Sigmoid colon (tissue), 4 donors: Measurements from ENCODE around the gene SMIM24.
A peak's percentile ranks its signal among the peaks of the same experiment; 100 is the strongest.

Experiments used
- EP300 ChIP-seq, 4 donors: sonication (generic); formaldehyde crosslinking; IDR thresholded peaks; one replicate each; pipeline ENCODE4 v1.6.1; 2017; ENCODE audit warnings: antibody characterized with exemption in 4 of 4
- POLR2A ChIP-seq, 2 donors: fragments of 450-650 bp; IDR thresholded peaks; one replicate each; pipeline ENCODE4 v1.6.1; 2016; ENCODE audit warnings: antibody characterized with exemption in 2 of 2, mild to moderate bottlenecking in 2 of 2, moderate library complexity in 2 of 2
- POLR2AphosphoS5 ChIP-seq, 4 donors: sonication (generic); formaldehyde crosslinking; IDR thresholded peaks; one replicate each; pipeline ENCODE4 v1.6.1; 2017; ENCODE audit warnings: antibody characterized with exemption in 4 of 4
- TF ChIP-seq, protein P1 (sequence below), 4 experiments: fragments of 450-650 bp in 3 of 4; fragments of 200-600 bp in 1 of 4; IDR thresholded peaks; one replicate each; pipeline ENCODE4 v1.5.1; 2016 to 2019; ENCODE audit warnings: antibody characterized with exemption in 4 of 4, mild to moderate bottlenecking in 3 of 4, moderate library complexity in 2 of 4

DNA sequence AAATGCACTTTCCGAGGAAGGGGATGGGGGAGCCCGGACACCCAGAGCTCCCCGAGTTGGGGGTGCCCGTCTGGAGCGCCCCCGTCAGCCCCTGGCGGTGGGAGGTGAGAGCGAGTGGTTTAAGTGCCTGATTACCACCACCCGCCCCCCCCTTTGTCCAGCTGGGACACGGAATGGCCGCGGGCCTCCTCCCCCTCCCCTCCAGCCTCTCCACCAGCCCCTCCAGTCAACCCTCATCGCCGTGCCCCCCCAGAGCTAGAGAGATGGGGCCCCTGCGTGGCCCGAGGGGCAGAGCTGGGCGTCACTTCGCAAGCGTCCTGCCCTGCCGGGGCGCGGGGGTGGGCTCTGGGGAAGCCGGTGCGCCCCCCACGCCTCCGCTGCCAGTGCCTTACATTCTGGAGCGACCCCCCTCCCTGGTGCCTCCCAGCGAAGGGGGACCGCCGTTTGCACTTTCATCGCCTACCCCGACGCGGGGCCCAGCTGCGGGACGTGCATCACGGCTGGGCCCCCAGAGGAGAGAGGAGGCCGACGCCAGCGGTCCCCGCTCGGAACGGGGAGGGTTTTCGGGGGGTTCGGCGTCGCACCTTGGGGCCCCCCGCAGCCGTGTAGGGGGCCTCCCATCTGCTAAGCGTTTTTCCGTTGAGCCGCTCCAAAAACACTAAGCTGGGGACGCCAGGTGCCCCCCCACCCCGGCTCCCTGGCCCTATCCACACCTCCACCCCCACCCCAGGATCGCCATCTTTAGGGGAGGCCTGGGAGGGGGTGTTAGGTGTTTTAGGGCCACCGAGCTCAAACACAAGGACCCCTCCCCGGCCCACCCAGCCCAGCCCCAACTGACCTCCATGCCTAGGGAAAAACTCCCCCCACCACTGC lies 16.4 kb downstream of the SMIM24 start:
- TF ChIP-seq, protein P1, sequence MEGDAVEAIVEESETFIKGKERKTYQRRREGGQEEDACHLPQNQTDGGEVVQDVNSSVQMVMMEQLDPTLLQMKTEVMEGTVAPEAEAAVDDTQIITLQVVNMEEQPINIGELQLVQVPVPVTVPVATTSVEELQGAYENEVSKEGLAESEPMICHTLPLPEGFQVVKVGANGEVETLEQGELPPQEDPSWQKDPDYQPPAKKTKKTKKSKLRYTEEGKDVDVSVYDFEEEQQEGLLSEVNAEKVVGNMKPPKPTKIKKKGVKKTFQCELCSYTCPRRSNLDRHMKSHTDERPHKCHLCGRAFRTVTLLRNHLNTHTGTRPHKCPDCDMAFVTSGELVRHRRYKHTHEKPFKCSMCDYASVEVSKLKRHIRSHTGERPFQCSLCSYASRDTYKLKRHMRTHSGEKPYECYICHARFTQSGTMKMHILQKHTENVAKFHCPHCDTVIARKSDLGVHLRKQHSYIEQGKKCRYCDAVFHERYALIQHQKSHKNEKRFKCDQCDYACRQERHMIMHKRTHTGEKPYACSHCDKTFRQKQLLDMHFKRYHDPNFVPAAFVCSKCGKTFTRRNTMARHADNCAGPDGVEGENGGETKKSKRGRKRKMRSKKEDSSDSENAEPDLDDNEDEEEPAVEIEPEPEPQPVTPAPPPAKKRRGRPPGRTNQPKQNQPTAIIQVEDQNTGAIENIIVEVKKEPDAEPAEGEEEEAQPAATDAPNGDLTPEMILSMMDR (IDR thresholded peaks at IDR 0.05): no peak
- no peak for TF ChIP-seq POLR2A (IDR thresholded peaks at IDR 0.05)
- peak in 3 of 4 donors; percentile 12 to 28 (median 22) for TF ChIP-seq POLR2AphosphoS5 (IDR thresholded peaks at IDR 0.05)
- no peak for TF ChIP-seq EP300 (IDR thresholded peaks at IDR 0.05)
